Measurements from ENCODE around the gene TMPRSS11A. TPM values are rescaled to one million over a fixed set of nuclear protein-coding genes. Genes with fewer than 3 reads are reported as not detected.

Gene TMPRSS11A
- polyA plus RNA-seq, 1 donor (not counting 4 experiments of a cell fraction or from before 2014, with no cell fraction given) = 0.03 TPM

GRCh38 chr4:67880866-67881610 is 82.3 kb downstream of the TMPRSS11A start:
- Histone ChIP-seq H3K36me3 (ENCODE audit: control insufficient read depth in 2 of 2, extremely low read depth in 1 of 2, insufficient read depth in 2 of 2, low read length in 2 of 2) (no peaks in the 10 kb centered on the region), H3K9me3 (ENCODE audit: control insufficient read depth, low read depth, low read length) (no peaks in the 10 kb centered on the region), H3K79me2 (ENCODE audit: control insufficient read depth, insufficient read depth, low read length) (no peaks in the 10 kb centered on the region), H3K27ac (ENCODE audit: control insufficient read depth, insufficient read depth, low read length) (peak overlapping the region; percentile 17), H4K20me1 (ENCODE audit: control insufficient read depth, extremely low read depth, insufficient read depth, low read length) (no peaks in the 10 kb centered on the region), H3K9ac (ENCODE audit: control insufficient read depth, extremely low read depth, insufficient read depth, low read length) (no peak overlapping the region), H3K4me3 (ENCODE audit: control insufficient read depth in 2 of 3, extremely low read depth in 1 of 3, insufficient read depth in 2 of 3, low read depth in 1 of 3, low read length in 3 of 3) (no peak overlapping the region), H3K27me3 (ENCODE audit: control insufficient read depth, extremely low read depth, insufficient read depth, low read length) (no peaks in the 10 kb centered on the region), H3K4me1 (ENCODE audit: control insufficient read depth, extremely low read depth, insufficient read depth, low read length) (peaks cover 31% of the 10 kb centered on the region), H3K4me2 (ENCODE audit: control insufficient read depth, extremely low read depth, insufficient read depth, low read depth, low read length) (peak overlapping the region; percentile 46), H2AFZ (ENCODE audit: control insufficient read depth, low read length) (peak overlapping the region; percentile 87), H3K9me1 (ENCODE audit: control insufficient read depth, extremely low read depth, insufficient read depth, low read length) (no peaks in the 10 kb centered on the region)
- no peak for FAIRE-seq
- dilution Hi-C loops (cut with MboI; ENCODE audit: extremely low pct_ligation_motif_present, low sequenced_read_pairs) = no loop called here
- TF ChIP-seq CTCF (optimal IDR thresholded peaks at IDR 0.05 in 1 of 3, IDR thresholded peaks at IDR 0.05 in 1 of 3, conservative IDR thresholded peaks at IDR 0.05 in 1 of 3; ENCODE audit: extremely low read depth in 1 of 3, insufficient read depth in 2 of 3, low read length in 3 of 3) (no peak), EZH2 (IDR thresholded peaks at IDR 0.05; ENCODE audit: low read length) (no peak)
- no peak for DNase-seq (ENCODE audit: low read depth, low spot score)

GRCh38 chr4:67879486-67879885 is 83.8 kb downstream of the TMPRSS11A start:
- dilution Hi-C loops (cut with MboI; ENCODE audit: extremely low pct_ligation_motif_present, low sequenced_read_pairs) = no loop called here
- FAIRE-seq (no peak), DNase-seq (ENCODE audit: low read depth, low spot score) (no peak)
- no peaks in the 10 kb centered on the region for H3K9me3 ChIP-seq (ENCODE audit: control insufficient read depth, low read depth, low read length)
- H3K9ac ChIP-seq (ENCODE audit: control insufficient read depth, extremely low read depth, insufficient read depth, low read length) = no peak overlapping the region
- H3K4me3 ChIP-seq (ENCODE audit: control insufficient read depth in 2 of 3, extremely low read depth in 1 of 3, insufficient read depth in 2 of 3, low read depth in 1 of 3, low read length in 3 of 3) = no peak overlapping the region
- no peaks in the 10 kb centered on the region for H3K9me1 ChIP-seq (ENCODE audit: control insufficient read depth, extremely low read depth, insufficient read depth, low read length)
- H3K27me3 ChIP-seq (ENCODE audit: control insufficient read depth, extremely low read depth, insufficient read depth, low read length) = no peaks in the 10 kb centered on the region
- no peak overlapping the region for H2AFZ ChIP-seq (ENCODE audit: control insufficient read depth, low read length)
- H3K4me2 ChIP-seq (ENCODE audit: control insufficient read depth, extremely low read depth, insufficient read depth, low read depth, low read length) = no peak overlapping the region
- TF ChIP-seq EZH2 (IDR thresholded peaks at IDR 0.05; ENCODE audit: low read length) (no peak), CTCF (optimal IDR thresholded peaks at IDR 0.05 in 1 of 3, IDR thresholded peaks at IDR 0.05 in 1 of 3, conservative IDR thresholded peaks at IDR 0.05 in 1 of 3; ENCODE audit: extremely low read depth in 1 of 3, insufficient read depth in 2 of 3, low read length in 3 of 3) (no peak)
- no peaks in the 10 kb centered on the region for H3K36me3 ChIP-seq (ENCODE audit: control insufficient read depth in 2 of 2, extremely low read depth in 1 of 2, insufficient read depth in 2 of 2, low read length in 2 of 2)
- H3K79me2 ChIP-seq (ENCODE audit: control insufficient read depth, insufficient read depth, low read length) = no peaks in the 10 kb centered on the region
- no peaks in the 10 kb centered on the region for H4K20me1 ChIP-seq (ENCODE audit: control insufficient read depth, extremely low read depth, insufficient read depth, low read length)
- no peak overlapping the region for H3K27ac ChIP-seq (ENCODE audit: control insufficient read depth, insufficient read depth, low read length)
- H3K4me1 ChIP-seq (ENCODE audit: control insufficient read depth, extremely low read depth, insufficient read depth, low read length) = peaks cover 20% of the 10 kb centered on the region

Measured in keratinocyte (primary cell).